Astrocyte (in vitro differentiated cells and primary cell): ENCODE results near the gene BORCS6. TPM values are rescaled to one million over a fixed set of nuclear protein-coding genes. Genes with fewer than 3 reads are reported as not detected.
A peak's percentile ranks its signal among the peaks of the same experiment; 100 is the strongest.

Experiments
- DNase-seq: peaks from one replicate; pipeline ENCODE4 v3.0.0-alpha.2; 2010; ENCODE audit warnings: low read depth
- FAIRE-seq: peaks from 2 replicates; lab custom pipeline; 2011; peaks lifted over from hg19 to GRCh38; lab: Jason Lieb, UNC
- H2AFZ ChIP-seq: 2 replicates; pipeline ENCODE4 v1.6.0; 2012; ENCODE audit warnings: low read depth, low read length, inconsistent platforms
- H3K27ac ChIP-seq: 2 replicates; pipeline ENCODE4 v1.5.1; 2011; ENCODE audit warnings: low read depth, low read length, inconsistent platforms
- H3K27me3 ChIP-seq: 2 replicates; pipeline ENCODE4 v1.6.0; 2011; ENCODE audit warnings: low read length, inconsistent platforms; ENCODE audit not compliant: insufficient read depth
- H3K36me3 ChIP-seq: 2 replicates; pipeline ENCODE4 v1.5.1; 2011; ENCODE audit warnings: low read length, inconsistent platforms; ENCODE audit not compliant: insufficient read depth
- H3K4me1 ChIP-seq: 2 replicates; pipeline ENCODE4 v1.5.1; 2011; ENCODE audit warnings: low read length, inconsistent platforms; ENCODE audit not compliant: insufficient read depth
- H3K4me2 ChIP-seq: 2 replicates; pipeline ENCODE4 v1.6.0; 2012; ENCODE audit warnings: low read length, inconsistent platforms
- H3K4me3 ChIP-seq: 2 replicates; pipeline ENCODE4 v1.5.1; 2011; ENCODE audit warnings: low read depth, mild to moderate bottlenecking, low read length, inconsistent platforms; ENCODE audit not compliant: insufficient read depth
- H3K79me2 ChIP-seq: 2 replicates; pipeline ENCODE4 v1.6.0; 2012; ENCODE audit warnings: mild to moderate bottlenecking, low read length, inconsistent platforms; ENCODE audit not compliant: insufficient read depth
- H3K9ac ChIP-seq: 2 replicates; pipeline ENCODE4 v1.6.0; 2012; ENCODE audit warnings: mild to moderate bottlenecking, low read length, inconsistent platforms
- H3K9me3 ChIP-seq: 2 replicates; pipeline ENCODE4 v1.5.1; 2012; ENCODE audit warnings: low read depth, mild to moderate bottlenecking, low read length, inconsistent platforms; ENCODE audit not compliant: insufficient read depth
- H4K20me1 ChIP-seq: 2 replicates; pipeline ENCODE4 v1.6.0; 2012; ENCODE audit warnings: low read length, inconsistent platforms; ENCODE audit not compliant: insufficient read depth
- H3K27ac Mint-ChIP-seq: one replicate; pipeline ENCODE4 v1.8.0; 2021; ENCODE audit warnings: mild to moderate bottlenecking, mixed read lengths; ENCODE audit not compliant: unreplicated experiment
- H3K27me3 Mint-ChIP-seq: one replicate; pipeline ENCODE4 v1.8.0; 2021; ENCODE audit warnings: low read depth, mixed read lengths; ENCODE audit not compliant: unreplicated experiment
- H3K36me3 Mint-ChIP-seq: one replicate; pipeline ENCODE4 v1.8.0; 2021; ENCODE audit warnings: low read depth, mixed read lengths; ENCODE audit not compliant: unreplicated experiment
- H3K4me1 Mint-ChIP-seq: one replicate; pipeline ENCODE4 v1.8.0; 2021; ENCODE audit warnings: low read depth, mixed read lengths; ENCODE audit not compliant: unreplicated experiment
- H3K4me3 Mint-ChIP-seq: one replicate; pipeline ENCODE4 v1.8.0; 2021; ENCODE audit warnings: mild to moderate bottlenecking, moderate library complexity, mixed read lengths; ENCODE audit not compliant: unreplicated experiment
- H3K9me3 Mint-ChIP-seq: one replicate; pipeline ENCODE4 v1.8.0; 2021; ENCODE audit warnings: mild to moderate bottlenecking, mixed read lengths; ENCODE audit not compliant: unreplicated experiment
- CTCF ChIP-seq: IDR thresholded peaks from 2 replicates; pipeline ENCODE4 v1.5.1; 2011; ENCODE audit warnings: low read depth, mild to moderate bottlenecking, inconsistent platforms, low read length, moderate library complexity; ENCODE audit not compliant: insufficient read depth
- EZH2 ChIP-seq: IDR thresholded peaks from 2 replicates; pipeline ENCODE4 v1.6.1; 2012; ENCODE audit warnings: mild to moderate bottlenecking, low read length, inconsistent platforms; ENCODE audit not compliant: insufficient read depth
- total RNA-seq: library from RNA; stranded (reverse); gene quantifications from 2 replicates; pipeline ENCODE4 v1.2.1, GENCODE V29; 2021

Gene BORCS6
- total RNA-seq, 1 donor from 2014 or later, result 6.6 TPM

GRCh38 chr17:8206536-8206935, 16.6 kb upstream of the BORCS6 start:
- Mint-ChIP-seq H3K36me3 (no peaks in the 10 kb centered on the region), H3K27ac (no peak overlapping the region), H3K4me3 (no peak overlapping the region), H3K9me3 (no peaks in the 10 kb centered on the region), H3K27me3 (no peaks in the 10 kb centered on the region), H3K4me1 (no peaks in the 10 kb centered on the region)
- Histone ChIP-seq H3K4me3 (no peak overlapping the region), H3K4me1 (peaks cover 4% of the 10 kb centered on the region), H3K9ac (no peak overlapping the region), H3K27me3 (no peaks in the 10 kb centered on the region), H4K20me1 (peaks cover 5% of the 10 kb centered on the region), H3K27ac (no peak overlapping the region), H3K36me3 (peaks cover 3% of the 10 kb centered on the region), H3K4me2 (no peak overlapping the region), H2AFZ (no peak overlapping the region), H3K79me2 (peaks cover 39% of the 10 kb centered on the region), H3K9me3 (no peaks in the 10 kb centered on the region)
- DNase-seq (no peak), FAIRE-seq (no peak)
- TF ChIP-seq CTCF, result no peak
- TF ChIP-seq EZH2, result no peak

- TF ChIP-seq EZH2, result no peak
- TF ChIP-seq CTCF, result no peak
- no peaks in the 10 kb centered on the region for H3K9me3 ChIP-seq
- H4K20me1 ChIP-seq, result peaks cover 5% of the 10 kb centered on the region
- H3K27me3 Mint-ChIP-seq, result no peaks in the 10 kb centered on the region
- H3K36me3 Mint-ChIP-seq, result no peaks in the 10 kb centered on the region
- H3K36me3 ChIP-seq, result peaks cover 3% of the 10 kb centered on the region
- H3K9ac ChIP-seq, result no peak overlapping the region
- no peak overlapping the region for H3K27ac ChIP-seq
- no peak overlapping the region for H3K4me3 ChIP-seq
- H2AFZ ChIP-seq, result no peak overlapping the region
- peaks cover 4% of the 10 kb centered on the region for H3K4me1 ChIP-seq
- H3K27me3 ChIP-seq, result no peaks in the 10 kb centered on the region
- H3K4me1 Mint-ChIP-seq, result no peaks in the 10 kb centered on the region
- no peak overlapping the region for H3K4me2 ChIP-seq
- DNase-seq (no peak), FAIRE-seq (no peak)
- peak overlapping the region; percentile 34 for H3K4me3 Mint-ChIP-seq
- H3K9me3 Mint-ChIP-seq, result no peaks in the 10 kb centered on the region
- peaks cover 35% of the 10 kb centered on the region for H3K79me2 ChIP-seq
- H3K27ac Mint-ChIP-seq, result peak overlapping the region; percentile 41
These were observed 15.0 kb upstream of the BORCS6 start for GRCh38 chr17:8204761-8205555.

GRCh38 chr17:8192070-8192815, 2.3 kb upstream of the BORCS6 start:
- peak; percentile 91 for FAIRE-seq

More at GRCh38 chr17:8192070-8192815, 2.3 kb upstream of the BORCS6 start:
- H3K4me2 ChIP-seq, result peak overlapping the region; percentile 82
- H3K9me3 ChIP-seq, result no peaks in the 10 kb centered on the region
- peak overlapping the region; percentile 50 for H3K4me3 ChIP-seq
- H3K79me2 ChIP-seq, result peaks cover 15% of the 10 kb centered on the region
- H3K27ac Mint-ChIP-seq, result no peak overlapping the region
- H3K36me3 ChIP-seq, result no peaks in the 10 kb centered on the region
- H3K27me3 Mint-ChIP-seq, result no peaks in the 10 kb centered on the region
- H3K4me1 Mint-ChIP-seq, result peaks cover 4% of the 10 kb centered on the region
- DNase-seq, result peak; percentile 83
- H3K27me3 ChIP-seq, result no peaks in the 10 kb centered on the region
- H2AFZ ChIP-seq, result peak overlapping the region; percentile 81
- peak overlapping the region; percentile 69 for H3K27ac ChIP-seq
- no peaks in the 10 kb centered on the region for H3K36me3 Mint-ChIP-seq
- H4K20me1 ChIP-seq, result peaks cover 17% of the 10 kb centered on the region
- TF ChIP-seq CTCF, result no peak
- no peak for TF ChIP-seq EZH2
- no peaks in the 10 kb centered on the region for H3K9me3 Mint-ChIP-seq
- no peak overlapping the region for H3K4me3 Mint-ChIP-seq
- peaks cover 33% of the 10 kb centered on the region for H3K4me1 ChIP-seq
- peak overlapping the region; percentile 71 for H3K9ac ChIP-seq
